Measurements from ENCODE around the gene GFAP.

Gene GFAP

DNA sequence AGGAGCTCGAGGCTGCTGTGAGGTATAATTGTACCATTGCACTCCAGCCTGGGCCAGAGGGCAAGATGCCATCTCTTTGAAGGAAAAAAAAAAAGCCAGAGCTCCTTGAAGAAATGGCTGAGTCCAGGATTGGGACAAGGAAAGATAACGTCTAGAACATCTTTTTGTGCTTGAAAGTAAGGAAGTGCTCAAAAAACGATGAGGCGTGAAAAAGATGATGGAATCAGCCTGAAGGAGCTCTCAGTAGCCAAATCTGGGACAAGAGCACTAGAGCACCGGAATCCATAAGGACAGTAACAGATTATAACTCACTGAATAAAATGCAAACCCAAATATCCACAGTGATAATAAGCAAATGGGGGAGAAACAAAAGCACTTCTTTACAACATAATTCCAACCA, 38.2 kb downstream of the GFAP start:
- H3F3A ChIP-seq (ENCODE audit: insufficient read depth): peaks cover 8% of the 10 kb centered on the region; the same call in 1 of the 2 replicates
- H3K9ac ChIP-seq (ENCODE audit: low read length): no peak overlapping the region
- no peak overlapping the region for H3K4me2 ChIP-seq (ENCODE audit: low read depth, low read length, poor library complexity, severe bottlenecking)
- no peak overlapping the region for H2AFZ ChIP-seq (ENCODE audit: low read depth, low read length, severe bottlenecking)
- TF ChIP-seq CTCF (IDR thresholded peaks at IDR 0.05; ENCODE audit: insufficient read depth, low read length, poor library complexity, severe bottlenecking) (no peak), EZH2phosphoT487 (conservative IDR thresholded peaks at IDR 0.05; ENCODE audit: low read length) (no peak)
- peaks cover 30% of the 10 kb centered on the region for H3K36me3 ChIP-seq (ENCODE audit: low read length)
- no peaks in the 10 kb centered on the region for H3K9me3 ChIP-seq (ENCODE audit: insufficient read depth, low read length)
- H3K4me3 ChIP-seq (ENCODE audit: insufficient read depth, low read length, poor library complexity, severe bottlenecking): no peak overlapping the region
- H3K9me2 ChIP-seq (replicated peaks; ENCODE audit: insufficient read depth, low read length): no peaks in the 10 kb centered on the region
- no peaks in the 10 kb centered on the region for H3K27me3 ChIP-seq (ENCODE audit: low read length)
- peaks cover 3% of the 10 kb centered on the region; the same call in 1 of the 2 replicates for H3K79me2 ChIP-seq (ENCODE audit: insufficient read depth, low read length)
- no peaks in the 10 kb centered on the region for H4K20me1 ChIP-seq (ENCODE audit: low read depth, low read length)
- no peak overlapping the region for H3K27ac ChIP-seq (ENCODE audit: low read depth, low read length)

GRCh38 chr17:44875761-44876160, 39.5 kb downstream of the GFAP start:
- H3K9me2 ChIP-seq (replicated peaks; ENCODE audit: insufficient read depth, low read length): no peaks in the 10 kb centered on the region
- no peaks in the 10 kb centered on the region for H3K27me3 ChIP-seq (ENCODE audit: low read length)
- H3K36me3 ChIP-seq (ENCODE audit: low read length): peaks cover 33% of the 10 kb centered on the region
- no peaks in the 10 kb centered on the region for H3K9me3 ChIP-seq (ENCODE audit: insufficient read depth, low read length)
- H4K20me1 ChIP-seq (ENCODE audit: low read depth, low read length): no peaks in the 10 kb centered on the region
- H3K9ac ChIP-seq (ENCODE audit: low read length): no peak overlapping the region
- H3K27ac ChIP-seq (ENCODE audit: low read depth, low read length): no peak overlapping the region
- no peak overlapping the region for H3K4me3 ChIP-seq (ENCODE audit: insufficient read depth, low read length, poor library complexity, severe bottlenecking)
- no peak overlapping the region for H2AFZ ChIP-seq (ENCODE audit: low read depth, low read length, severe bottlenecking)
- H3K4me2 ChIP-seq (ENCODE audit: low read depth, low read length, poor library complexity, severe bottlenecking): no peak overlapping the region
- no peak for TF ChIP-seq EZH2phosphoT487 (conservative IDR thresholded peaks at IDR 0.05; ENCODE audit: low read length)
- TF ChIP-seq CTCF (IDR thresholded peaks at IDR 0.05; ENCODE audit: insufficient read depth, low read length, poor library complexity, severe bottlenecking): no peak
- peaks cover 3% of the 10 kb centered on the region; the same call in 1 of the 2 replicates for H3K79me2 ChIP-seq (ENCODE audit: insufficient read depth, low read length)
- peaks cover 2% of the 10 kb centered on the region; the same call in 1 of the 2 replicates for H3F3A ChIP-seq (ENCODE audit: insufficient read depth)

- no peak for TF ChIP-seq CTCF (IDR thresholded peaks at IDR 0.05; ENCODE audit: insufficient read depth, low read length, poor library complexity, severe bottlenecking)
- TF ChIP-seq EZH2phosphoT487 (conservative IDR thresholded peaks at IDR 0.05; ENCODE audit: low read length): no peak
Observed at GRCh38 chr17:44872131-44872768, 43.0 kb downstream of the GFAP start.

More at GRCh38 chr17:44872131-44872768, 43.0 kb downstream of the GFAP start:
- no peaks in the 10 kb centered on the region; the same call in 1 of the 2 replicates for H3F3A ChIP-seq (ENCODE audit: insufficient read depth)
- no peaks in the 10 kb centered on the region for H3K9me2 ChIP-seq (replicated peaks; ENCODE audit: insufficient read depth, low read length)
- no peak overlapping the region for H3K4me2 ChIP-seq (ENCODE audit: low read depth, low read length, poor library complexity, severe bottlenecking)
- no peaks in the 10 kb centered on the region for H4K20me1 ChIP-seq (ENCODE audit: low read depth, low read length)
- H3K9ac ChIP-seq (ENCODE audit: low read length): no peak overlapping the region
- peaks cover 23% of the 10 kb centered on the region; the same call in 1 of the 2 replicates for H3K36me3 ChIP-seq (ENCODE audit: low read length)
- H3K9me3 ChIP-seq (ENCODE audit: insufficient read depth, low read length): no peaks in the 10 kb centered on the region
- 0 out of 2 replicates have a peak, but pooled peaks cover 3% of the 10 kb centered on the region for H3K79me2 ChIP-seq (ENCODE audit: insufficient read depth, low read length)
- no peak overlapping the region for H2AFZ ChIP-seq (ENCODE audit: low read depth, low read length, severe bottlenecking)
- H3K27ac ChIP-seq (ENCODE audit: low read depth, low read length): no peak overlapping the region
- H3K27me3 ChIP-seq (ENCODE audit: low read length): no peaks in the 10 kb centered on the region
- H3K4me3 ChIP-seq (ENCODE audit: insufficient read depth, low read length, poor library complexity, severe bottlenecking): no peak overlapping the region
